ENCODE results near the gene ST8SIA6. TPM values are rescaled to one million over a fixed set of nuclear protein-coding genes. Genes with fewer than 3 reads are reported as not detected.

The ST8SIA6 gene
- total RNA-seq, 1 experiment from 2014 or later, result 1.3 TPM

DNA sequence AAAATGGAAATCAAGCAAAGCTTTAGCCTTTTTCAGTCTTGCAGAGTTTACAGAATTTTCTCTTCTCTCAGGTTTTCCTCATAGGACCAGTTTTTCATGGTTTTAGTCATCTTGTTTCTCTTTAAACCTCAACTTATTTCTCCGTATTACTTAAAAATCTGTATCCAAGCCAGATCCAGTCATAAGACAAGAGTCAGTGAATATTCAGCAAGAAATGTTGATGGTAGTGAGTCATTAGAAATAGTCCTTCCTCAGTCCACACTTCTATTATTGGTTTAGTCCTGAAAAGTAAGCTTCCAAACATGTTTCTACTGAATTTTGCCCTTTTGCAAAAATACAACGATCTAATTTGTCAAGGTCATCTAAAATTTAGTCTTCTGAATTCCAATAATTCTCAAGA is 119.3 kb downstream of the ST8SIA6 start (continued):
- TF ChIP-seq, protein P1, sequence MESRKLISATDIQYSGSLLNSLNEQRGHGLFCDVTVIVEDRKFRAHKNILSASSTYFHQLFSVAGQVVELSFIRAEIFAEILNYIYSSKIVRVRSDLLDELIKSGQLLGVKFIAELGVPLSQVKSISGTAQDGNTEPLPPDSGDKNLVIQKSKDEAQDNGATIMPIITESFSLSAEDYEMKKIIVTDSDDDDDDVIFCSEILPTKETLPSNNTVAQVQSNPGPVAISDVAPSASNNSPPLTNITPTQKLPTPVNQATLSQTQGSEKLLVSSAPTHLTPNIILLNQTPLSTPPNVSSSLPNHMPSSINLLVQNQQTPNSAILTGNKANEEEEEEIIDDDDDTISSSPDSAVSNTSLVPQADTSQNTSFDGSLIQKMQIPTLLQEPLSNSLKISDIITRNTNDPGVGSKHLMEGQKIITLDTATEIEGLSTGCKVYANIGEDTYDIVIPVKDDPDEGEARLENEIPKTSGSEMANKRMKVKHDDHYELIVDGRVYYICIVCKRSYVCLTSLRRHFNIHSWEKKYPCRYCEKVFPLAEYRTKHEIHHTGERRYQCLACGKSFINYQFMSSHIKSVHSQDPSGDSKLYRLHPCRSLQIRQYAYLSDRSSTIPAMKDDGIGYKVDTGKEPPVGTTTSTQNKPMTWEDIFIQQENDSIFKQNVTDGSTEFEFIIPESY (IDR thresholded peaks at IDR 0.05; ENCODE audit: extremely low read depth, insufficient replicate concordance, low read length), result no peak
- TF ChIP-seq POLR2AphosphoS5 (IDR thresholded peaks at IDR 0.05; ENCODE audit: low read depth, low read length) (no peak), POLR2A (IDR thresholded peaks at IDR 0.05; ENCODE audit: borderline replicate concordance, extremely low read depth, insufficient read depth, insufficient read length) (no peak)

DNA sequence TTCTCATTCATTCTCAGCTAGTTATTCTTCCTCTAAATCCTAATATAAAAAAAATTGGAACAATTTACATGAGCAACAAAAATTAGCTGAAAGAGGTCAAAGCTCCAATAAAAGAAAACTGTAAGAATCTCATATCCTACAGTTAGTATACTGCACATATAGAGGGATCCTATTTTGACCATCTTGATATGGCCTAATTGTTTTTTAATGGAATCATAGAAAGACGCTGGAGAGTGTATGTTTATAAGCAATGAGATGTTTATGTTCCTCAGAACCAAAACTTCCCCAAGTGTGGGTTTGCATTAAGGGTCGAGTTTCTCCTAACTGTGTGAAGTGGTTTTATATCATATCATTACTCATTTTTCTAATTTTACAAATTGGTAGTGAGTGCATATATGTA is 123.9 kb downstream of the ST8SIA6 start:
- H3K9me3 ChIP-seq (ENCODE audit: control insufficient read depth in 1 of 2, insufficient read depth in 1 of 2, low read depth in 1 of 2, low read length in 2 of 2), result no peaks in the 10 kb centered on the region
- RAD21 ChIA-PET (ENCODE audit: low non-redundant PET in 1 of 2, low total read pairs in 2 of 2, uncharacterized antibody in 2 of 2, unreplicated experiment in 2 of 2), result no interaction called here
- no peak overlapping the region for H3K4me3 ChIP-seq (replicated peaks in 1 of 2; ENCODE audit: low read depth in 1 of 2, low read length in 2 of 2)
- no peaks in the 10 kb centered on the region for H3K36me3 ChIP-seq (ENCODE audit: control insufficient read depth in 1 of 2, insufficient read depth in 2 of 2, low read length in 2 of 2)
- CTCF ChIA-PET, result no interaction called here
- H3K9ac ChIP-seq (ENCODE audit: low read length), result no peak overlapping the region
- no TSS peak for BruUV-seq (replicated peaks)
- POLR2A ChIA-PET, result no interaction called here
- H3K79me2 ChIP-seq (ENCODE audit: insufficient read depth, low read length), result no peaks in the 10 kb centered on the region
- intact Hi-C loops (cut with micrococcal nuclease), result no loop called here
- H2AFZ ChIP-seq (ENCODE audit: low read depth, low read length, poor library complexity, severe bottlenecking), result no peak overlapping the region
- TF ChIP-seq ZFX (IDR thresholded peaks at IDR 0.05) (no peak), SRF (IDR thresholded peaks at IDR 0.05; ENCODE audit: low read depth) (no peak), SIN3A (IDR thresholded peaks at IDR 0.05; ENCODE audit: low read depth) (no peak), EZH2 (IDR thresholded peaks at IDR 0.05) (no peak), FOSL1 (IDR thresholded peaks at IDR 0.05; ENCODE audit: low read depth) (no peak), YY1 (IDR thresholded peaks at IDR 0.05; ENCODE audit: extremely low read depth, insufficient replicate concordance, low read depth, low read length) (no peak), RAD21 (IDR thresholded peaks at IDR 0.05; ENCODE audit: low read depth) (no peak), JUND (IDR thresholded peaks at IDR 0.05) (no peak), TCF7L2 (IDR thresholded peaks at IDR 0.05; ENCODE audit: borderline replicate concordance, extremely low read depth, insufficient read depth, insufficient read length) (no peak), SP1 (IDR thresholded peaks at IDR 0.05; ENCODE audit: low read depth) (no peak), EGR1 (IDR thresholded peaks at IDR 0.05; ENCODE audit: low read depth) (no peak)
- TF ChIP-seq, protein P2, sequence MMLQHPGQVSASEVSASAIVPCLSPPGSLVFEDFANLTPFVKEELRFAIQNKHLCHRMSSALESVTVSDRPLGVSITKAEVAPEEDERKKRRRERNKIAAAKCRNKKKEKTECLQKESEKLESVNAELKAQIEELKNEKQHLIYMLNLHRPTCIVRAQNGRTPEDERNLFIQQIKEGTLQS (IDR thresholded peaks at IDR 0.05), result no peak
- TF ChIP-seq, protein P3, sequence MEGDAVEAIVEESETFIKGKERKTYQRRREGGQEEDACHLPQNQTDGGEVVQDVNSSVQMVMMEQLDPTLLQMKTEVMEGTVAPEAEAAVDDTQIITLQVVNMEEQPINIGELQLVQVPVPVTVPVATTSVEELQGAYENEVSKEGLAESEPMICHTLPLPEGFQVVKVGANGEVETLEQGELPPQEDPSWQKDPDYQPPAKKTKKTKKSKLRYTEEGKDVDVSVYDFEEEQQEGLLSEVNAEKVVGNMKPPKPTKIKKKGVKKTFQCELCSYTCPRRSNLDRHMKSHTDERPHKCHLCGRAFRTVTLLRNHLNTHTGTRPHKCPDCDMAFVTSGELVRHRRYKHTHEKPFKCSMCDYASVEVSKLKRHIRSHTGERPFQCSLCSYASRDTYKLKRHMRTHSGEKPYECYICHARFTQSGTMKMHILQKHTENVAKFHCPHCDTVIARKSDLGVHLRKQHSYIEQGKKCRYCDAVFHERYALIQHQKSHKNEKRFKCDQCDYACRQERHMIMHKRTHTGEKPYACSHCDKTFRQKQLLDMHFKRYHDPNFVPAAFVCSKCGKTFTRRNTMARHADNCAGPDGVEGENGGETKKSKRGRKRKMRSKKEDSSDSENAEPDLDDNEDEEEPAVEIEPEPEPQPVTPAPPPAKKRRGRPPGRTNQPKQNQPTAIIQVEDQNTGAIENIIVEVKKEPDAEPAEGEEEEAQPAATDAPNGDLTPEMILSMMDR (IDR thresholded peaks at IDR 0.05 in 2 of 3, conservative IDR thresholded peaks at IDR 0.05 in 1 of 3; ENCODE audit: borderline replicate concordance in 1 of 3, insufficient read depth in 1 of 3, low read depth in 2 of 3, low read length in 2 of 3), result no peak
- TF ChIP-seq, protein P4, sequence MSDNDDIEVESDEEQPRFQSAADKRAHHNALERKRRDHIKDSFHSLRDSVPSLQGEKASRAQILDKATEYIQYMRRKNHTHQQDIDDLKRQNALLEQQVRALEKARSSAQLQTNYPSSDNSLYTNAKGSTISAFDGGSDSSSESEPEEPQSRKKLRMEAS (IDR thresholded peaks at IDR 0.05), result no peak
- DNase-seq (ENCODE audit: low read depth, low spot score) (no peak), ATAC-seq (no peak)
- no peak overlapping the region for H3K27ac ChIP-seq (ENCODE audit: low read depth, low read length)
- peaks cover 0 to 3% of the 10 kb centered on the region in 2 experiments; a peak in 1 of 4 replicates for H3K4me1 ChIP-seq (ENCODE audit: control insufficient read depth in 1 of 2, insufficient read depth in 2 of 2, low read length in 2 of 2)
- H3K9me2 ChIP-seq (ENCODE audit: insufficient read depth), result no peaks in the 10 kb centered on the region
- H3K4me2 ChIP-seq (ENCODE audit: low read length), result no peak overlapping the region
- H3K27me3 ChIP-seq (ENCODE audit: insufficient read depth, low read length), result no peaks in the 10 kb centered on the region
- H4K20me1 ChIP-seq (ENCODE audit: insufficient read depth), result no peaks in the 10 kb centered on the region

Measured in HCT116 (cell line).